Cardiac muscle cell (in vitro differentiated cells and primary cell): ENCODE measurements around the gene RGS7. TPM values are rescaled to one million over a fixed set of nuclear protein-coding genes. Genes with fewer than 3 reads are reported as not detected.

ENCODE experiments used
- DNase-seq, 2 donors: peaks; one replicate each; pipeline versions ENCODE4 v3.0.0 to v3.0.0-alpha.2; 2010 to 2017; ENCODE audit warnings: low read depth in 1 of 2, low spot score in 1 of 2
- H3K27ac ChIP-seq: fragments of 200-600 bp; sonication (generic); 2 replicates; pipeline ENCODE4 v1.5.1; 2016
- H3K27me3 ChIP-seq: fragments of 200-600 bp; sonication (generic); 2 replicates; pipeline ENCODE4 v1.6.0; 2016; ENCODE audit warnings: control low read depth
- H3K36me3 ChIP-seq: fragments of 200-600 bp; sonication (generic); 2 replicates; pipeline ENCODE4 v1.5.1; 2016; ENCODE audit warnings: control low read depth
- H3K4me1 ChIP-seq: fragments of 200-600 bp; sonication (generic); 2 replicates; pipeline ENCODE4 v1.8.1; 2017; ENCODE audit warnings: low read depth, mild to moderate bottlenecking, mixed run types
- H3K4me3 ChIP-seq: fragments of 200-600 bp; sonication (generic); 2 replicates; pipeline ENCODE4 v1.5.1; 2016; ENCODE audit warnings: mild to moderate bottlenecking
- H3K9me3 ChIP-seq: fragments of 200-600 bp; sonication (generic); 2 replicates; pipeline ENCODE4 v1.5.1; 2017; ENCODE audit warnings: low read depth, mild to moderate bottlenecking, control low read depth
- polyA plus RNA-seq: library from polyadenylated mRNA; unstranded; fragments of >200 nt; fragmentation: Nextera tagmentation; extraction: Ambion mirVana; gene quantifications from 2 replicates; pipeline ENCODE4 v1.2.1, GENCODE V29; 2016
- total RNA-seq: library from RNA; depleted of rRNA; stranded (reverse); fragments of >200 nt; gene quantifications from 2 replicates; pipeline ENCODE4 v1.2.3, GENCODE V29; 2016
- TF ChIP-seq, protein P1 (sequence below): IDR thresholded peaks from 2 replicates; pipeline ENCODE4 v1.5.1; 2012; ENCODE audit warnings: low read depth, mild to moderate bottlenecking, low read length

RGS7 gene
- total and polyA plus RNA-seq, 2 experiments from 2014 or later: not detected

DNA sequence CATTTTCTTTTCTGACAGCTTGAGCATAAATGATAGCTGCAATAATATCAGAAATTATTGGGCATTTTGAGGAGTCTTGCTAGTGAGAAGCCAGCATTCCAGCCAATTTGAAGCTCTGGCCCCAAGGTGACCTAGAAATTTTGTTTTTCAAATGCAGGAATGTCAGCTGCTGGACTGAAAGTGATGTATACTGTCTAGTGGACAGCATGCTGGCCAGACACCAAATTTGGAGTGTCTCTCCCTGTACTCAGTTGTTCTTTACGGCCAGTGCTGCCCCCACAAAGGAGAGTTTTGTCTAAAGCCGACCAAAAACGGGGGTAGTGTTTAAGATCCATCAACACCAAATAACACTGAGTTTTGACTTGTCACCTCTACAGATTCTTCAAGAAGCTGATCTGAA is 5.2 kb downstream of the RGS7 start:
- peaks cover 37% of the 10 kb centered on the region for H3K27me3 ChIP-seq
- H3K36me3 ChIP-seq: no peaks in the 10 kb centered on the region
- H3K4me1 ChIP-seq: no peaks in the 10 kb centered on the region
- TF ChIP-seq, protein P1, sequence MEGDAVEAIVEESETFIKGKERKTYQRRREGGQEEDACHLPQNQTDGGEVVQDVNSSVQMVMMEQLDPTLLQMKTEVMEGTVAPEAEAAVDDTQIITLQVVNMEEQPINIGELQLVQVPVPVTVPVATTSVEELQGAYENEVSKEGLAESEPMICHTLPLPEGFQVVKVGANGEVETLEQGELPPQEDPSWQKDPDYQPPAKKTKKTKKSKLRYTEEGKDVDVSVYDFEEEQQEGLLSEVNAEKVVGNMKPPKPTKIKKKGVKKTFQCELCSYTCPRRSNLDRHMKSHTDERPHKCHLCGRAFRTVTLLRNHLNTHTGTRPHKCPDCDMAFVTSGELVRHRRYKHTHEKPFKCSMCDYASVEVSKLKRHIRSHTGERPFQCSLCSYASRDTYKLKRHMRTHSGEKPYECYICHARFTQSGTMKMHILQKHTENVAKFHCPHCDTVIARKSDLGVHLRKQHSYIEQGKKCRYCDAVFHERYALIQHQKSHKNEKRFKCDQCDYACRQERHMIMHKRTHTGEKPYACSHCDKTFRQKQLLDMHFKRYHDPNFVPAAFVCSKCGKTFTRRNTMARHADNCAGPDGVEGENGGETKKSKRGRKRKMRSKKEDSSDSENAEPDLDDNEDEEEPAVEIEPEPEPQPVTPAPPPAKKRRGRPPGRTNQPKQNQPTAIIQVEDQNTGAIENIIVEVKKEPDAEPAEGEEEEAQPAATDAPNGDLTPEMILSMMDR: no peak
- no peak for DNase-seq
- H3K9me3 ChIP-seq: no peaks in the 10 kb centered on the region
- H3K27ac ChIP-seq: no peak overlapping the region
- H3K4me3 ChIP-seq: no peak overlapping the region

DNA sequence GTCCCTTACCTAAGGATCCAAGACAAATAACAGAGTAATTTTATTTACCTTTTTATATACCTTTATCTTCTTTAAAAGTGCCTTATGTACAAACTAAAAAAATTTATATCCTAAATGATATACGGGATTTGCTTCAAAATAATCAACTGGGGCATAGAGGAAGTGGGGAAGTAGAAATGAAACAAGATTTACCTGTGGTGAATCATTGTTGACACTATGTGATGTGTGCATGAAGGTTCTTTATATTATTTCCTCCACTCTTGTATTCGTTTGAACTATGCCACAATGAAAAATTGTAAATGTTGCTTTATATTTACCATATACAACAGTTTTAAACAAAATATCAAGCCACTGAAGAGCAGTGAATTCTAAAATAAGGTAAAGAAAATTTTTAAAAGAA is 13.0 kb downstream of the RGS7 start:
- TF ChIP-seq, protein P1: no peak
- Histone ChIP-seq H3K9me3 (no peaks in the 10 kb centered on the region), H3K4me1 (no peaks in the 10 kb centered on the region), H3K27ac (no peak overlapping the region), H3K36me3 (no peaks in the 10 kb centered on the region), H3K27me3 (no peaks in the 10 kb centered on the region), H3K4me3 (no peak overlapping the region)
- DNase-seq: no peak

DNA sequence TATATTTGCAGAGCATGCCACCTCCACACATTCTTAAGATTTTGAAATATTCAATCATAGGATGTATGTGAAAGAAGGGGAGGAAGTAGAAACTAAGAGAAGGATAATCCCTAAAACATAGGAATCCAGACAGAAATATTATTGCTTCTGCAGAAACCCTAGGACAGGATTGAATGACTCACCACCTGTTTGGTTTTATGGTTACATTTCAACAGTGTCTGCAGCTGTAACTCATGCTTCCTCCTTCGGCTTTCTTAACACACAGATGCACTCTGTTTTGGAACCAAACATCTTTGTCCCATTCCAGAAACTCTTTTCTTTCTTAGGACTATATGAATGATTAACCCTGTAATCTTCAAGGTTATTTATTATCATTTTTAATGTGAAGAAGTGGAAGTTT is 20.7 kb downstream of the RGS7 start:
- no peak overlapping the region for H3K4me3 ChIP-seq
- TF ChIP-seq, protein P1: no peak
- no peaks in the 10 kb centered on the region for H3K4me1 ChIP-seq
- no peak for DNase-seq
- H3K27me3 ChIP-seq: peaks cover 2% of the 10 kb centered on the region
- H3K9me3 ChIP-seq: no peaks in the 10 kb centered on the region
- no peak overlapping the region for H3K27ac ChIP-seq
- H3K36me3 ChIP-seq: no peaks in the 10 kb centered on the region

DNA sequence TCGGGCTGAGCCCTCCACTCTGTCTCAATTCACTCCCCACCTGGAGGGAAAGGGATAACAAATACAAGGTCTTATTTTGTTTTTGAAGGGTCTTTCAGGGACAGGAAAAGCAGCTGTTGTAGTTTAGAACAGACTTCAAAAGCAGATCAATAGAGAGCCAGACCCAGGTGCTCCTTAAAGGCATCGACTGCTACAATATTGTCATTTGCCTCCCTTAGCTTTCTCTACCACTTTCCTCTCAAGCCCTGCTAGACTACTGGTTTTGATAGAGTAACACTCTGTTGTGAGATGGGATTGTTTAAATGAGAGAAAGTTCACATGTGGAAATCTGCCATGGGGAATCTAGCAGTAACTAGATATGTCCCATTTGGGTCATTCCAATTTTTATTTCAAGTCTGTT is 24.0 kb downstream of the RGS7 start:
- Histone ChIP-seq H3K27ac (no peak overlapping the region), H3K4me3 (no peak overlapping the region), H3K36me3 (no peaks in the 10 kb centered on the region), H3K4me1 (no peaks in the 10 kb centered on the region), H3K9me3 (no peaks in the 10 kb centered on the region), H3K27me3 (peaks cover 2% of the 10 kb centered on the region)
- no peak for DNase-seq
- TF ChIP-seq, protein P1: no peak

DNA sequence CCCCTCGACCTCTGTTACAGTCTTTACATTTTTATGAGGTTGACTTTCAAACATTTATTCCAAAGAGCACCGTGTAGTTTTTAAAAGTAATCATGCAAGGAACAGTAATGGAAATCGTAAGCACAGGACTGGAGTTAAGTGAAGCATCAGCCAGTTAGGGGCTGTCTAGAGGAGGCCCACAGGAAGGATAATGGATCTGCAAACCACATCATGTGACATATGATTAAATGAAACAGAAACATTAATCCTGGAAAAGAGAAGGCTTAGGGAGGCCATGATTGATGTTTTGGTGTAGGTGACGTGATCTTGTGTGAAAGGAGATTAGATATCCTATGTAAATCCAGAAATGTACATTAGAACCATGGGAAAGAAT is 25.0 kb downstream of the RGS7 start:
- H3K4me1 ChIP-seq: no peaks in the 10 kb centered on the region
- no peak overlapping the region for H3K4me3 ChIP-seq
- TF ChIP-seq, protein P1: no peak
- H3K27ac ChIP-seq: no peak overlapping the region
- DNase-seq: no peak
- no peaks in the 10 kb centered on the region for H3K9me3 ChIP-seq
- no peaks in the 10 kb centered on the region for H3K36me3 ChIP-seq
- H3K27me3 ChIP-seq: peaks cover 2% of the 10 kb centered on the region
